Measurements from ENCODE around the gene MAML2.

The MAML2 gene

GRCh38 chr11:96357794-96358193 is 14.8 kb upstream of the MAML2 start:
- Mint-ChIP-seq H3K9me3 (ENCODE audit: low read depth) (no peaks in the 10 kb centered on the region), H3K36me3 (peaks cover 29% of the 10 kb centered on the region), H3K4me3 (no peak overlapping the region), H3K4me1 (ENCODE audit: low read depth) (peaks cover 33% of the 10 kb centered on the region), H3K27ac (peak overlapping the region; percentile 77), H3K27me3 (no peaks in the 10 kb centered on the region)

GRCh38 chr11:96356848-96357247 is 13.9 kb upstream of the MAML2 start:
- peaks cover 25% of the 10 kb centered on the region for H3K36me3 Mint-ChIP-seq
- no peak overlapping the region for H3K4me3 Mint-ChIP-seq
- H3K27ac Mint-ChIP-seq = peak overlapping the region; percentile 1

GRCh38 chr11:96342014-96342960 is 708 bp downstream of the MAML2 start:
- peak overlapping the region; percentile 99 for H3K4me3 Mint-ChIP-seq
- no peaks in the 10 kb centered on the region for H3K27me3 Mint-ChIP-seq
- peaks cover 6% of the 10 kb centered on the region for H3K36me3 Mint-ChIP-seq
- H3K4me1 Mint-ChIP-seq (ENCODE audit: low read depth) = peaks cover 37% of the 10 kb centered on the region
- H3K9me3 Mint-ChIP-seq (ENCODE audit: low read depth) = no peaks in the 10 kb centered on the region
- peak overlapping the region; percentile 96 for H3K27ac Mint-ChIP-seq

More at GRCh38 chr11:96356848-96357247, 13.9 kb upstream of the MAML2 start:
- no peaks in the 10 kb centered on the region for H3K27me3 Mint-ChIP-seq
- H3K4me1 Mint-ChIP-seq (ENCODE audit: low read depth) = peaks cover 33% of the 10 kb centered on the region
- no peaks in the 10 kb centered on the region for H3K9me3 Mint-ChIP-seq (ENCODE audit: low read depth)

GRCh38 chr11:96341211-96342013 is 1.6 kb downstream of the MAML2 start:
- Mint-ChIP-seq H3K4me3 (peak overlapping the region; percentile 99), H3K27ac (peak overlapping the region; percentile 96), H3K9me3 (ENCODE audit: low read depth) (no peaks in the 10 kb centered on the region), H3K27me3 (no peaks in the 10 kb centered on the region), H3K36me3 (peaks cover 6% of the 10 kb centered on the region), H3K4me1 (ENCODE audit: low read depth) (peaks cover 45% of the 10 kb centered on the region)

GRCh38 chr11:96340555-96340885 is 2.5 kb downstream of the MAML2 start:
- Mint-ChIP-seq H3K9me3 (ENCODE audit: low read depth) (no peaks in the 10 kb centered on the region), H3K27ac (peak overlapping the region; percentile 96), H3K4me1 (ENCODE audit: low read depth) (peaks cover 54% of the 10 kb centered on the region), H3K27me3 (no peaks in the 10 kb centered on the region), H3K36me3 (peaks cover 10% of the 10 kb centered on the region), H3K4me3 (peak overlapping the region; percentile 99)

- Mint-ChIP-seq H3K9me3 (ENCODE audit: low read depth) (no peaks in the 10 kb centered on the region), H3K4me1 (ENCODE audit: low read depth) (peaks cover 60% of the 10 kb centered on the region), H3K27me3 (no peaks in the 10 kb centered on the region), H3K27ac (peak overlapping the region; percentile 96), H3K4me3 (peak overlapping the region; percentile 99), H3K36me3 (peaks cover 12% of the 10 kb centered on the region)
These were observed 3.1 kb downstream of the MAML2 start for GRCh38 chr11:96339706-96340554.

- no peaks in the 10 kb centered on the region for H3K27me3 Mint-ChIP-seq
- H3K4me1 Mint-ChIP-seq (ENCODE audit: low read depth) = peaks cover 67% of the 10 kb centered on the region
- peak overlapping the region; percentile 96 for H3K27ac Mint-ChIP-seq
- H3K4me3 Mint-ChIP-seq = peak overlapping the region; percentile 99
- no peaks in the 10 kb centered on the region for H3K9me3 Mint-ChIP-seq (ENCODE audit: low read depth)
- peaks cover 20% of the 10 kb centered on the region for H3K36me3 Mint-ChIP-seq
These were observed 3.9 kb downstream of the MAML2 start for GRCh38 chr11:96338910-96339705.

- Mint-ChIP-seq H3K27ac (peak overlapping the region; percentile 96), H3K4me1 (ENCODE audit: low read depth) (peaks cover 71% of the 10 kb centered on the region), H3K4me3 (peak overlapping the region; percentile 99), H3K9me3 (ENCODE audit: low read depth) (no peaks in the 10 kb centered on the region), H3K27me3 (no peaks in the 10 kb centered on the region), H3K36me3 (peaks cover 25% of the 10 kb centered on the region)
These were observed 5.2 kb downstream of the MAML2 start for GRCh38 chr11:96337541-96338431.

- Mint-ChIP-seq H3K4me1 (ENCODE audit: low read depth) (peaks cover 88% of the 10 kb centered on the region), H3K4me3 (peak overlapping the region; percentile 46), H3K27ac (peak overlapping the region; percentile 79), H3K9me3 (ENCODE audit: low read depth) (no peaks in the 10 kb centered on the region), H3K36me3 (peaks cover 31% of the 10 kb centered on the region), H3K27me3 (no peaks in the 10 kb centered on the region)
These were observed 7.6 kb downstream of the MAML2 start for GRCh38 chr11:96335388-96335787.

GRCh38 chr11:96334219-96334618 is 8.8 kb downstream of the MAML2 start:
- Mint-ChIP-seq H3K27ac (peak overlapping the region; percentile 64), H3K4me3 (peak overlapping the region; percentile 14), H3K4me1 (ENCODE audit: low read depth) (peaks cover 95% of the 10 kb centered on the region), H3K9me3 (ENCODE audit: low read depth) (no peaks in the 10 kb centered on the region), H3K36me3 (peaks cover 32% of the 10 kb centered on the region), H3K27me3 (no peaks in the 10 kb centered on the region)

GRCh38 chr11:96333191-96333719 is 9.7 kb downstream of the MAML2 start:
- Mint-ChIP-seq H3K9me3 (ENCODE audit: low read depth) (no peaks in the 10 kb centered on the region), H3K4me1 (ENCODE audit: low read depth) (peaks cover 95% of the 10 kb centered on the region), H3K4me3 (peak overlapping the region; percentile 14), H3K36me3 (peaks cover 33% of the 10 kb centered on the region), H3K27ac (peak overlapping the region; percentile 82), H3K27me3 (no peaks in the 10 kb centered on the region)

- no peaks in the 10 kb centered on the region for H3K27me3 Mint-ChIP-seq
- H3K36me3 Mint-ChIP-seq = peaks cover 33% of the 10 kb centered on the region
- H3K9me3 Mint-ChIP-seq (ENCODE audit: low read depth) = no peaks in the 10 kb centered on the region
- H3K4me3 Mint-ChIP-seq = peak overlapping the region; percentile 56
- peak overlapping the region; percentile 82 for H3K27ac Mint-ChIP-seq
- peaks cover 90% of the 10 kb centered on the region for H3K4me1 Mint-ChIP-seq (ENCODE audit: low read depth)
These were observed 10.7 kb downstream of the MAML2 start for GRCh38 chr11:96332126-96332771.

Measured in activated naive CD8-positive, alpha-beta T cell (primary cell).